Fibroblast of peridontal ligament (primary cell): ENCODE results near the gene ARRDC5.
A peak's percentile ranks its signal among the peaks of the same experiment; 100 is the strongest.
"Not testable (repeated sequence)": the region's sequence is repeated elsewhere in the genome, so short reads cannot be mapped to it uniquely, and the experiment has no call there.

Source experiments
- DNase-seq: peaks from one replicate; pipeline ENCODE4 v3.0.0-alpha.2; 2010; ENCODE audit errors: extremely low read depth

The ARRDC5 gene

GRCh38 chr19:4902796-4903195 is at the start of gene ARRDC5:
ARRDC5 (minus strand) TSS chr19:4902896; CDS start chr19:4902825, 71 bp downstream.
- no peak for DNase-seq

- no peak for DNase-seq
Measured at GRCh38 chr19:4951656-4952055, 49.0 kb upstream of the ARRDC5 start.

GRCh38 chr19:4950650-4951049 is 48.0 kb upstream of the ARRDC5 start:
- DNase-seq = not testable (repeated sequence)

GRCh38 chr19:4941638-4942169 is 39.0 kb upstream of the ARRDC5 start:
- DNase-seq = not testable (repeated sequence)

- DNase-seq = no peak
Measured at GRCh38 chr19:4939466-4939865, 36.8 kb upstream of the ARRDC5 start.

GRCh38 chr19:4938461-4938860 is 35.8 kb upstream of the ARRDC5 start:
- not testable (repeated sequence) for DNase-seq

GRCh38 chr19:4937060-4937459 is 34.4 kb upstream of the ARRDC5 start:
- no peak for DNase-seq

- DNase-seq = no peak
Measured at GRCh38 chr19:4935444-4935843, 32.7 kb upstream of the ARRDC5 start.

GRCh38 chr19:4933528-4933927 is 30.8 kb upstream of the ARRDC5 start:
- peak; percentile 11 for DNase-seq

GRCh38 chr19:4932711-4933110 is 30.0 kb upstream of the ARRDC5 start:
- DNase-seq = no peak

- no peak for DNase-seq
Measured at GRCh38 chr19:4930664-4931063, 28.0 kb upstream of the ARRDC5 start.

- no peak for DNase-seq
Measured at GRCh38 chr19:4929186-4929585, 26.5 kb upstream of the ARRDC5 start.

- DNase-seq = no peak
Measured at GRCh38 chr19:4923276-4923747, 20.6 kb upstream of the ARRDC5 start.

GRCh38 chr19:4922530-4923275 is 20.0 kb upstream of the ARRDC5 start:
- no peak for DNase-seq

- DNase-seq = no peak
Measured at GRCh38 chr19:4916292-4917082, 13.8 kb upstream of the ARRDC5 start.

GRCh38 chr19:4914736-4915501 is 12.2 kb upstream of the ARRDC5 start:
- peak; percentile 54 for DNase-seq

GRCh38 chr19:4913996-4914735 is 11.5 kb upstream of the ARRDC5 start:
- DNase-seq = no peak

- peak; percentile 100 for DNase-seq
Measured at GRCh38 chr19:4911786-4912672, 9.3 kb upstream of the ARRDC5 start.

GRCh38 chr19:4911314-4911713 is 8.6 kb upstream of the ARRDC5 start:
- DNase-seq = peak; percentile 28
